Bronchial epithelial cell (primary cell): Measurements from ENCODE around the gene MRS2. TPM values are rescaled to one million over a fixed set of nuclear protein-coding genes. Genes with fewer than 3 reads are reported as not detected.

ENCODE experiments used
- DNase-seq: peaks from one replicate; pipeline ENCODE4 v3.0.0-alpha.2; 2010; ENCODE audit warnings: low read depth
- FAIRE-seq: peaks from 2 replicates; lab custom pipeline; 2011; peaks lifted over from hg19 to GRCh38; lab: Jason Lieb, UNC
- H3K27me3 ChIP-seq: 2 replicates; pipeline ENCODE4 v1.5.1; 2011; ENCODE audit warnings: low read length; ENCODE audit not compliant: control insufficient read depth, insufficient read depth
- H3K36me3 ChIP-seq: 2 replicates; pipeline ENCODE4 v1.5.1; 2011; ENCODE audit warnings: low read length; ENCODE audit not compliant: control insufficient read depth, insufficient read depth
- H3K4me3 ChIP-seq: 2 replicates; pipeline ENCODE4 v1.5.1; 2011; ENCODE audit warnings: mild to moderate bottlenecking, low read depth, low read length, control low read depth
- total RNA-seq: library from RNA; depleted of rRNA; stranded (reverse); fragments of >200 nt; gene quantifications from 2 replicates; pipeline ENCODE4 v1.2.1, GENCODE V29; 2014
- TF ChIP-seq, protein P1 (sequence below): IDR thresholded peaks from 2 replicates; pipeline ENCODE4 v1.5.1; 2011; ENCODE audit warnings: mild to moderate bottlenecking, moderate library complexity, low read length, control low read depth, inconsistent platforms; ENCODE audit not compliant: insufficient read depth, severe bottlenecking

Gene MRS2
- total RNA-seq, 1 donor from 2014 or later = 24.0 TPM

DNA sequence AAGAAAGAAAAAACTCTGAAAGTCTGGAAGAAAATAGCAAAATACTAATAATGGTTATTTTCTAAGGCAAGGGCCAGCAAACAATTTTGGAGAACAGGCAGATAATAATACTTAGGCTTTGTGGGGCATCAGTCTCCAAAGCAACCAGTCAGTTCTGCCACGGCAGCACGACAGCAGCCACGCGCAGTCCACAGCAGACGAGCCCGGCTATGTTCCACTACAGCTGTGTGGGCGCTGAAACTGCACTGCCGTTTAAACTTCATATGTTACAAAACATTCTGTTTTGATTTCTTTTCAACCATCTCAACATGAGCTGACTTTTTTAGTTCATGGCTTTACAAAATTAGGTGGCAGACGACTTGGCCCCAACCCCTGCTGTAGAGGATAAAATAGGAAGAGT, 29.9 kb downstream of the MRS2 start:
- FAIRE-seq = no peak
- Histone ChIP-seq H3K36me3 (no peaks in the 10 kb centered on the region), H3K4me3 (no peak overlapping the region), H3K27me3 (no peaks in the 10 kb centered on the region)
- DNase-seq = no peak
- TF ChIP-seq, protein P1, sequence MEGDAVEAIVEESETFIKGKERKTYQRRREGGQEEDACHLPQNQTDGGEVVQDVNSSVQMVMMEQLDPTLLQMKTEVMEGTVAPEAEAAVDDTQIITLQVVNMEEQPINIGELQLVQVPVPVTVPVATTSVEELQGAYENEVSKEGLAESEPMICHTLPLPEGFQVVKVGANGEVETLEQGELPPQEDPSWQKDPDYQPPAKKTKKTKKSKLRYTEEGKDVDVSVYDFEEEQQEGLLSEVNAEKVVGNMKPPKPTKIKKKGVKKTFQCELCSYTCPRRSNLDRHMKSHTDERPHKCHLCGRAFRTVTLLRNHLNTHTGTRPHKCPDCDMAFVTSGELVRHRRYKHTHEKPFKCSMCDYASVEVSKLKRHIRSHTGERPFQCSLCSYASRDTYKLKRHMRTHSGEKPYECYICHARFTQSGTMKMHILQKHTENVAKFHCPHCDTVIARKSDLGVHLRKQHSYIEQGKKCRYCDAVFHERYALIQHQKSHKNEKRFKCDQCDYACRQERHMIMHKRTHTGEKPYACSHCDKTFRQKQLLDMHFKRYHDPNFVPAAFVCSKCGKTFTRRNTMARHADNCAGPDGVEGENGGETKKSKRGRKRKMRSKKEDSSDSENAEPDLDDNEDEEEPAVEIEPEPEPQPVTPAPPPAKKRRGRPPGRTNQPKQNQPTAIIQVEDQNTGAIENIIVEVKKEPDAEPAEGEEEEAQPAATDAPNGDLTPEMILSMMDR = no peak

DNA sequence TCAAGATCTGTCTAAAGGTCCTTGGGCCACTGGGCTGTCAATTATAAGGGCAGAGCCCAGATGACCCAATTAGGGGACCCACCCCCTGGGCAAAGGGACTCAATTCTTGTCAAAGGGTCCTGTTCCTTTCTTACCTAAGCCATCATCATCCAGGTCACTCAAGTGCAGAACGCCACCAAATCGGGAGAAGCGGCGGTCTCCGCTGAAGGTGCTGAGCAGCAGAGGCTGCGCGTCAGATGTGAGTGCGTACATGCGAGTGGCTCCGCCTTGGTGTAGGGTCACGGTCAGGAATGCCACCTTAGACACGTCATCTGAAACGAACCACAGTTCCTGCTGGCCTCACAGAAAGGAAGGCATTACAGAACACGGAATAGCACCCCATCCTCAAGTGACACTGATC, 34.2 kb downstream of the MRS2 start:
- DNase-seq = no peak
- TF ChIP-seq, protein P1 = no peak
- Histone ChIP-seq H3K36me3 (no peaks in the 10 kb centered on the region), H3K4me3 (no peak overlapping the region), H3K27me3 (no peaks in the 10 kb centered on the region)
- no peak for FAIRE-seq

DNA sequence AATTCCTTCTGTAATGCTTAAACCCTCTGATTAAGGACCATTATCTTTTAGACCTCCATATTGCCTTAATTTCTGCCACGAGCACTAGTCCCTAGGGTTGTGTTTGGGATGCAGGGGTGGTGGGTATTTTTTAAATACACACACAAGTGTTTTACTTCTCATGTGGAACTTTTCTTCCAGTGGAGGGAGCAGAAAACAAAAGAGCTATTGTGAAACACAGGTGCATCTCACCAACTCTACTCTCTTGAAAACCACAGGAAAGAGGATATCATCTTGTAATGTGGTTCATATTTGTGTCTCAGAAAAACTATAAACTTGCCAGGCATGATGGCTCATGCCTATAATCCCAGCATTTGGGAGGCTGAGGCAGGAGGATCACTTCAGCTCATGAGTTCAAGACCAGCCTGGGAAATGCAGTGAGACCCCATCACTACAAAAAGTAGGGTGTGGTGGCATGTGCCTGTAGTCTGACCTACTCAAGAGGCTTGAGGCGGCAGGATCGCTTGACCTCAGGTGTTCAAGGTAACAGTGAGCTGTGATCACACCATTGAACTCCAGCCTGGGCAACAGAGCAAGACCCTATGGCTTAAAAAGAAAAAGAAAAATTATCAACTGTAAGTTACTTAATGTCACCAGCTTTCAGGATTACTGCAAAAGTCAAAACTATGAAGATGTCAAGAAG, 37.3 kb downstream of the MRS2 start:
- no peak for DNase-seq
- FAIRE-seq = no peak
- TF ChIP-seq, protein P1 = no peak
- H3K27me3 ChIP-seq = no peaks in the 10 kb centered on the region
- H3K4me3 ChIP-seq = no peak overlapping the region
- no peaks in the 10 kb centered on the region for H3K36me3 ChIP-seq

DNA sequence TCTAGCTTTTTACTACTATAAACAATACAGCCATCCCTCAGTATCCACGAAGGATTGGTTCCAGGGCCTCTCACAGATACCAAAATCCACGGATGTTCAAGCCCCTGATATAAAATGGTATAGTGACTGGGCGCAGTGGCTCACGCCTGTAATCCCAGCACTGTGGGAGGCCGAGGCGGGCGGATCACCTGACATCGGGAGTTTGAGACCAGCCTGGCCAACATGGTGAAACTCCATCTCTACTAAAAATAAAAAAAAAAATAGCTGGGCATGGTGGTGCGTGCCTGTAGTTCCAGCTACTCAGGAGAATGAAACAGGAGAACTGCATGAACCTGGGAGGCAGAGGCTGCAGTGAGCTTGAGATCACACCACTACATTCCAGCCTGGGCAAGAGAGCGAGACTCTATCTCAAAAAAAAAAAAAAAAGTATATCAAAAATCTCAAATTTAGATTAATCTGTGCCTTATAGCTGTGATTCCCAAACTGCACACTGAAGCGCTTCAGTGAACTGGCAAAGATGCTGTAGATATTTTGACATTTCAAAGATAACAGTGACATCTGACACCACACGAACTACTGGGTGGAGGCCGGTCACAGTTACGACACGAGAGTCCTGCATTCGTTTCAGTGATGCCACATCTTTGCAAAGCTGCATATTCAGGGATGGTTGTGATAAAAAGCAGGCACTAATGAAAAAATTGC, 38.3 kb downstream of the MRS2 start:
- TF ChIP-seq, protein P1 = no peak
- Histone ChIP-seq H3K4me3 (no peak overlapping the region), H3K36me3 (no peaks in the 10 kb centered on the region), H3K27me3 (no peaks in the 10 kb centered on the region)
- DNase-seq = no peak
- FAIRE-seq = no peak

DNA sequence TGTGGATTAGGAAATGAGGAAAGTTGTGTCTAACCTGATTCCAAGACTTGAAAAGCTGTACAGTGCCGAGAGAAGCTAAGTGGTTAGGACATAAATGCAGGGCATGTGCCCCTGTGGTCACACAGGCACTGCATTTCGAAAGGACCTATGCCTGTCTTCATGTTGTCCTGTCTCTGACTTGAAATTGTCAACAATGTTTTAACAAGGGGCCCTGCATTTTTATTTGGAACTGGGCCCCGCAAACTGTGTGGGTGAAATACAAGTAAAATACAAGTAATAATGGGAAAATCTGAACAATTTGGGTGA, 38.8 kb downstream of the MRS2 start:
- Histone ChIP-seq H3K4me3 (no peak overlapping the region), H3K27me3 (no peaks in the 10 kb centered on the region), H3K36me3 (no peaks in the 10 kb centered on the region)
- no peak for DNase-seq
- TF ChIP-seq, protein P1 = no peak
- FAIRE-seq = no peak
